HG03139 (cell line): Measurements from ENCODE around the gene EYA2.
"Not testable (repeated sequence)": the region's sequence is repeated elsewhere in the genome, so short reads cannot be mapped to it uniquely, and the experiment has no call there.

ENCODE experiments used
- ATAC-seq: cut with Tn5 transposase; IDR thresholded peaks from one replicate; pipeline ENCODE4 v1.9.1; 2021; ENCODE audit not compliant: unreplicated experiment

The EYA2 gene, protein sequence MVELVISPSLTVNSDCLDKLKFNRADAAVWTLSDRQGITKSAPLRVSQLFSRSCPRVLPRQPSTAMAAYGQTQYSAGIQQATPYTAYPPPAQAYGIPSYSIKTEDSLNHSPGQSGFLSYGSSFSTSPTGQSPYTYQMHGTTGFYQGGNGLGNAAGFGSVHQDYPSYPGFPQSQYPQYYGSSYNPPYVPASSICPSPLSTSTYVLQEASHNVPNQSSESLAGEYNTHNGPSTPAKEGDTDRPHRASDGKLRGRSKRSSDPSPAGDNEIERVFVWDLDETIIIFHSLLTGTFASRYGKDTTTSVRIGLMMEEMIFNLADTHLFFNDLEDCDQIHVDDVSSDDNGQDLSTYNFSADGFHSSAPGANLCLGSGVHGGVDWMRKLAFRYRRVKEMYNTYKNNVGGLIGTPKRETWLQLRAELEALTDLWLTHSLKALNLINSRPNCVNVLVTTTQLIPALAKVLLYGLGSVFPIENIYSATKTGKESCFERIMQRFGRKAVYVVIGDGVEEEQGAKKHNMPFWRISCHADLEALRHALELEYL

DNA sequence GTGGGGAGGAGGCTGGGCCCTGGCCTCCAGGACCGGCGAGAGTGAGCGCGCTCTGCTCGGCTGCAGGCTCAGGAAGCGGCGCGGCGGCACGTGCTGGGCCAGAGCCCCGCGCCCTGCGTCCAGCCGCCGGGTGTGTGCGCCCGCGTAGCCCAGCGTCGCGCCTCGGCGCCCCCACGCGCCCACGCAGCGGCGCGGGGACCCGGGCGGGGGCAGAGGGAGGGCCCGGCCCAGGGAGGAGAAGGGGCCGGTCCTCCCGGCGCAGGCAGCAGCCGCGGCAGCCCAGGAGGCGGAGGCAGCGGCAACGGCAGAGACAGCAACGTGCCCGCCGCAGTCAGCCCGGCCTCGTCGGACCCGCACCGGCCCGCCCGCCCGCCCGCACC, at the start of gene EYA2:
Gene EYA2 (plus strand): TSS at position 265 of the 380 bp plus-strand sequence. CDS start 95,168 bp downstream, outside the sequence.
- ATAC-seq = no peak

DNA sequence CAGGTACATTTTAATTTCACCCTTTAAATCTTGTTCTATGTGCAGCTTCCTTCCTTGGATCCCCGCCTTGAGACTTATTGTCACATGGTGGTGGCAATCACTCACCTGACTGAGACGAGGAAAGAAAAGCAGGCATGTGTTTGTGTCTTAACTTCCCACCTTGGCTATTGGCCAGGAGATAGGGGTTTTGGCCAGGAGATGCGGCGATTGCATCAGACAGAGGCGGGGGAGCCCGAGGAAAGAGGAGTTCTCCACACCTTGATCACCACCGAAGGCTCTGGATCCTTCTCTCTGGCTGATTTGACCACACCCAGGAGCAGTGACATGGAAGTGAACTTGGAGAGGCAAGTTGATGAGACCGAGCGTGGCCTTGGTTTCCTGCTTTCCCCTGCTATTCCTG, 49.7 kb upstream of the EYA2 start:
- no peak for ATAC-seq

DNA sequence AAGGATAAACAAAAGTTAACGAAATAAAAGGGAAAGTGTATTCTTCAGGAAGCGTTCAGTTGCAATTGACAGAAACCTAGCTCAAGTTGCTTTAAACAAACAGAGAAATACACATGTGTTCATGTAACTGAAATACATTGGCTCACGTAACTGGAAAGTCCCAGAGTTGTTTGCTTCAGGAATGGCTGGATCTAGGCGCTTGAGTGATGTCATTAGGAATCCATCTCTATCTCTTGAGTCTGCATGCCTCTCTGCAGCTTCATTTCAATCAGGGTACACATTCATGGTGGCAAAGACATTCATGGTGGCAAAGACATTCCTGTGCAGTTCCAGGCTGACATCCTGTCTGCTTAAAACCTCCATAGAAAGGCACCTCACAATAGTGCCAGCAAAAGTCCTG, 45.4 kb upstream of the EYA2 start:
- ATAC-seq = no peak

DNA sequence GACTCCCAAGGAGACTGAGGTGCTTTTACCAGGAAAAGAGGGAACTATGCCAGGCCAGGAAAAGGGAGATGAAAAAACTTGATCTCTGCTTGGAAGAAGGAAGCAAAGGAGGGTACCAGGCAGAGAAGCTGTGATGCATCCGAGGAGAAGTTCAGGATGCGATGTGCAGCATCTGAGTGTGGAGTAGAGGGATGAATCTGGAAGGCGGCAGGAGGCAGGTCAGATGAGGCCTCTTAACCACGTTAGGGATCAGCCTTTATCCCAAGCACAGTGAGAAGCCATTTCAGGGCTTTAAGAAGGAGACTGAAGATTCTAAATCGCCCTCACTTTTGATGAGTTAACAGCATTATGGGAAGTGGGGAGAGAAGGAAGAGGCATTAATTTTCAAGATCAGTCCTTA, 44.9 kb upstream of the EYA2 start:
- no peak for ATAC-seq

DNA sequence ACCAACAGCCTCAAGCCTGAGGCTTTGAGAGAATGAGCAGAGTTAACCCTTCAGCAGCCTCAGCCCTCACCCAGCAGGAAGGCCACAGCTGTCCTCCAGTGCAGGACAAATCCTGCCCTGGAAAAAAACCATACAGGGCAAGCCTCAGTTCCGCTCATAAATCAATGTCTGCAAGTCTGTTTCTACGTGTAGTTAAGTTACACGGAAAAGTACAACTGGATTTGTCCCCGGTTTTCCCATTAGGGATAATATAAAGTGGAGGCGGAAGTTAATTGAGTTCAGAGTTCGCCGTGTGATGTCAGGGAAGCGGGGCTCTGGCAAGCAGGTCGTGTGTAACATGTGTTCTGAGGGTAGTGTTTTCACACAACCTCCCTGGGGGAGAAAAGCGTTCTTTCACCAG, 44.2 kb upstream of the EYA2 start:
- ATAC-seq = no peak

DNA sequence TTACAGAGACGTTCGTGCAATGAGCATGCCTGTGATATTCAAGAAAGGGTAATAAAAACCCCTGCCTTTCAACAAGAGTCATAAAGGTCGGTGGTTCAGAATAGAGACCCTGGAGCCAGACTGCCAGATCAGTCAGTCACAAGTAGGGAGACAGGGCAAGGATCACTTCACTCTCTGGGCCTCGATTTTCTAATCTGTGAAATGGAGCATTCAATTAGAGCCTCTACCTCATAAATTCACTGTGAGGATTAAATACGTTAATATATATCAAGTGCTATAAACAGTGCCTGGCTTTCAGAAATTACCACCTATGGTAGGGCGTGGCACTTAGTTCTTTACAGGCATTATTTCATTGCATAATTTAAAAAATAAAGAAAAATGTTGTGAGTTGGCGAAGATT, 43.7 kb upstream of the EYA2 start:
- no peak for ATAC-seq

DNA sequence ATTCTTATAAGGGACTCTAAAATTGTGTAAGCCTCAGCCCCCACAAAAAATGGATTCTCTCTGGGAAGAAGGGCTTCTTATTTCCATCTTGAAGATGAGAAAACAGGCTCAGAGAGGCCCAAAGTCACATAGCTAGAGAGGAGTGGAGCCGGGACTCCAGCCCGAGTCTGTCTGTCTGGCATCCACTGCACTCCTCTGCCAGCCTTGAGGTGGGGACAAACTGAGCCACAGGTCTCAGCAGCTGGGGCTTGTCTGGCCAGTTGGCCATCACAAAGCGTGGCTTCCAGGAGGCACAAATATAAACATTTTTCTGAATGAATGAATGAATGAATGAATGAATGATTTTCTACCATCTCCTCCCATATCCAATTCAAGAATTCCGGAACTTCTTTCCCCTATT, 42.9 kb upstream of the EYA2 start:
- ATAC-seq = no peak

DNA sequence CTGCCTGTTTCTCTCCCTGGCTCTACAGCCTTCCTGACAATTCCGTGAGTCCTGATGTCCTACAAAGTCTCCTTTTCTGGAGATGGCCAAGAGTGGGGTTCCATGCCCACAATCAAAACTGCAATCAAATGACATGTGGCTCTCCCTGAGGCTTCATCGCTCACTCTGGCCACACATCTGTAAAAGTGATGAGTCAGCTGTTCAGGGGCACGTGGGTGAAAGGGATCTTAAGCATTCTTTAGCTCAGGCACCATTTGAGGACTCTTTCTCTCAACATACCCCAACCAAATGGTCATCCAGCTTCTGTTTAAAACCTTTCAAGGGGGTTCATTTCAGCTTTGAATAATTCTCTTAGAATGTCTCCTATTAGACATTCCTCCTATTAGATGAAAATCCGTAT, 42.3 kb upstream of the EYA2 start:
- ATAC-seq = no peak

DNA sequence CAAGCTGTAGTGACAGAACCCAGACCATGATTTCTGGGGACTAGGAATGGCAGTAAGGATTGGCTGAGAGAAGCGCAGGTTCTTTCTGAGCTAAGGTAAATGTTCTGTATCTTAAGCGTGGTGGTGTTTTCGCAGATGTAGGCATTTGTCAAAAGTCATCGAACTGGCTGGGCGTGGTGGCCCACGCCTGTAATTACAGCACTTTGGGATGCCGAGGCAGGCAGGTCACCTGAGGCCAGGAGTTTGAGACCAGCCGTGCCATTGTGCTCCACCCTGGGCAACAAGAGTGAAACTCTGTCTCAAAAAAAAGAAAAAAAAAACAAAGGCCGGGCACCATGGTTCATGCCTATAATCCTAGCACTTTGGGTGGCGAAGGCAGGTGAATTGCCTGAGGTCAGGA, 40.7 kb upstream of the EYA2 start:
- no peak for ATAC-seq

DNA sequence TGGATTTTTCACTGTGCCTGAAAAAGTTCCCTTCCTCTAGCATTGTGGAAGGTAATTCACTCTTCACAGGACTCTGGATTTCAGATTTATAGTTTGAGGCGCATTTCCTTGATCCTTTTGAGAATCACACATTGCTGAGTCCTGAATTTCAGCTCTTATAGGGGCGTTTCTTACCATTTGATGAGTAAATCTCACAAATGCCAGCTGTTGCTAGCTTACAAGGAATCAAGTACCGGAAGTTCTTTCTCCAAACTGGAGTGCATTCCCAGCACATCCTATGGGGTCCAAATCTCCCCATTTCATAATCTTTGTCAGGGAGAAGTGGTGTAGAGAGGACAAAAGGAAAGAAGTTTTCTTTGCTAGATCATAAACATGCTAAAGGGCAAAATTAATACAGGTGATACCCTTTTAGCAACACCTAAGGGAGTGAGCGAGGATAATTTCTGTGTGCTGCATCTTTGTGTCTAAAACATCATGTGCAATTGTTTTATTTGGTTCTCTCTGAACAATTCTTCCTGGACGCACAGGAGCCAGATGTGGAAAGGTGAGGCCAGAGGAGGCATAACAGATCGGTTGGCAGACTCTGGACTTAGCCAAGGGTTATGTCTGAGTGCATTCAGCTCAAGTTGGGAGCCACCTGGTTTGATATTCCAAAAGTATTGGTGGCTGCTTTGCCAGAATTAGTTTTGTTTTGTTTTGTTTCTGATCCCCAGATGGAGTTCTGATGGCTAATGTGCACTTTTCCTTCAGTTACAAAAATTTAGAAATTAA, 37.4 kb upstream of the EYA2 start:
- ATAC-seq = no peak

DNA sequence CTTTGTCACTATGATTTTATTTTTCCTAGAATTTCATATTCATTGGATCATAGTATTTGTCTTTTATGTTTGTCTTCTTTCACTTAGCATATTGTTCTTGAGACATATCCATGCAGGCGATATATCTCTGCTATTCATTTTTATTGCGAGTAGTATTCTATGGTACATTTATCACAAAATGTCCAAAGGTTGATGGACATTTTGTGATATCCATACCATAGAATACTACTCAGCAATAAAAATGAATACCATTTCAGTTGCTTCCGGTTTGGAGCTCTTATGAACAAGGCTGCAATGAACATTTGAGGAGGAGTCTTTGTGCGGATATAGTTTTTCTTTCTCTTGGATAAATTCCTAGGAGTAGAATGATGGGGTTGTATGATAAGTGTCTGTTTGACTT, 28.8 kb upstream of the EYA2 start:
- no peak for ATAC-seq

DNA sequence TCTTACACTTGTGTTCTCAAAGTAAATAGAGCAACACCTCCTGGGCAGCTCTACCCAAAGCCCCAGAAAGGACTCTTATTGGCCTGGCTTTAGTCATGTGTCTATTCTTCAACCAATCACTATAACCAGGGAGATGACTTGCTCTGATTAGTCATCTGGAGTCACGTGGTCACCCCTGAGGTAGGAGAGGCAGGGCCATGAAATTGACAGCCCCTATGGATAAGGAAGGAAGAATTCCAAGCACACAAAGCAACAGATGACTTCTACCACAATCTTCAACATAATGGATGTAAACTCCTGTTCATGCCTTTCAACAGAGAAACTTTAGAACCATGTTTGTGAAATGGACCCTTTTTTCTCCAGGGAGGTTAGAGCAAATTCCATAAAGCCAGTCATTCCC, 24.6 kb upstream of the EYA2 start:
- no peak for ATAC-seq

DNA sequence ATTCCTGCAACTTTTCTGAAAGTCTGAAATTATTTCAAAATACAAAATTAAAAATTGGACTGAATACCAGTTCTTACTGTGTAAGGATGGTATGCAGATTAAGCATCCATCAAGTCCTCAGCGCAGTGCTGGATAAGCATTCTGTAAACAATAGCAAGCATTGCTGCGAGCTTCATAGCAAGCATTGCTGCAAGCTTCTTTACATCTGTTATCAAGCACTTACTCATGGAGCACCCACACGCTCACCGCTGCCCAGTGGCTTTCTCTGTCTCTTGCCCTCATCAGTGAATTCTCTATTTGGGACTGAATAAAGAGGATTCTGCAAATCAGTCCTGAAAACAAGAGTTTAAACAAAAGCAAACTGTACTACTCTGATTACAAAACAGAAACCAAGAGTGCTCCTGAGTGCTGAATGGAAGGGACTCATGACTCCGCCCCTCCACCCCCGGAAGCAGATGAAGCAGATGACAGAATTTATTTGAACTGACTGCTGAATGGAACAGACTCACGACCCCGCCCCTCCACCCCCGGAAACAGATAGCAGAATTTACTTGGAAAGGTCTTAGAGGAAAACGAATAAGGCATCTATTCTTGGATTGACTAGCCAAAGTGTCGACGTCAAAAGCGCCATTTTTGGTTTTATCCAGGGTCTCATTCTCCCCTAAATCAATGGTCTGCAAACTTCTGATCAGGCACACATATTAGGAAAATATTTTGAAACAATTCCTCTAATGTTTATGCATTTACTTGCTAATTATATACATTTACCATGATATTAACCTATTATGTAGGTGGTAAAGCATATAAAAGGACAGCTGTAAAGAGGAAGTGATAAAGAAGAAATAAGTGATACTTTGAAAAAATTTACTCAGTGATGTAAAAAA, 22.1 kb upstream of the EYA2 start:
- ATAC-seq = no peak

DNA sequence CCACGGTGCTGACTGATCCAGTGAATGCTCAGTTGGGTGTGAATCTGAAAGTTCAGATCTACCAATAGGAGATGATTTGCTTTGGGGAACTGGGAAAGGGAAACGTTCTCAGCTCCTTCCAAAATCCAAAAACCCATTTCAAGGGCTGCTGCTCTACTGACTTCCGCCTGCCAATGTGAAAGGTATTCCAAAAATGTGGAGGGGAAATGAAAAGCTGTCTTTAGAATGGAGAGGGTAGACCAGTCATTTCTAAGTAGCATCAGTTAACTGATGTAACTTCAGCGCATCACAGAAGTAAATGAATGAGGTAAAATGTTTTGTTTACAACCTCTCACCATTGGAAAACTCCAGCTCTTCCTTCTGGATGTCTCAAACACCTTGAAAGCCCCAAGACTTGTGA, 19.6 kb upstream of the EYA2 start:
- no peak for ATAC-seq

DNA sequence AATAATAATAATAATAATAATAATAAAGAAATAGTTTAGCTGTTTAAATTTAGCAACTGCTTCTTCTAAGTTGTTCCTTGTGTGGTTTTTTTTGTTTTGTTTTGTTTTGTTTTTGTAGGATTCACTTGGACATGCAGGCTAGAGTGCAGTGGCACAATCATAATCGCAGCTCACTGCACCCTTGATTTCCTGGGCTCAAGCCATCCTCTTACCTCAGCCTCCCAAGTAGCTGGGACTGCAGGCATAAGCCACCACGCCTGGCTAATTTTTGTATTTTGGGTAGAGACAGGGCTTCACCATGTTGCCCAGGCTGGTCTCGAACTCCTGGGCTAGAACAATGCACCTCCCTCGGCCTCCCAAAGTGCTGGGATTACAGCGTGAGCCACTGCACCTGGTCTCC, 15.3 kb upstream of the EYA2 start:
- no peak for ATAC-seq

DNA sequence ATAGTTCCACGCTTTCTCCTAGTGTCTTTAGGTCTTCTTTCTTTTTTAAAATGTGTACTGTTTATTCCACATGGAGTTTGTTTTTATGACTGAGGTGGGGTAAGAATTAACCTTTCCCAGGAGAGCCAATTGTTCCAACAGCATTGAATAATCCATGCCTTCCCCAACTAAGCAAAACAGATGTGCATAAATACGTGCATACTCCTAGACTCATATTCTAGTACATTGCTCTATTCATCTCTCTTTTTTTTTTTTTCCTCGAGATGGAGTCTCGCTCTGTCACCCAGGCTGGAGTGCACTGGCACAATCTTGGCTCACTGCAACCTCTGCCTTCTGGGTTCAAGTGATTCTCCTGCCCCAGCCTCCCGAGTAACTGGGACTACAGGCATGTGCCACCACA, 14.7 kb upstream of the EYA2 start:
- ATAC-seq = not testable (repeated sequence)

DNA sequence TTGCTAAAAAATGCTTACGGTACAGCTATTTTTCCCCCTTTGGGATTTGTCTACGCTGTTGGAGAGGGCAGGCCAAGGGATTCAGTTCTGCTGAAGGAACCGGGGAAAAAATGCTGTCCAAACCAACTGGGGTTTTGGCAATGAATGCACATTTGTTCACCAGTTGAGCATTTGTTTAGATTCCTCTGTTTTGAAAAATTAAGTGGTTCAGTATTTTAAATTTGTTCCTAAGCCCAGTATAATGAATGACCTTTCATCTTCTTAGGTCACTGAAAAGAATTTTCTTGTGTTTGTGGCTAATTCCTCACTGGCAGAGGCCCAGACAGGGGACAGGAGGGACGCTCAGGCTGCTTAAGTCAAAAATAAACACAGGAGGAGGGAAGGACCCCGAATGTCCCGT, 10.8 kb upstream of the EYA2 start:
- ATAC-seq = no peak

DNA sequence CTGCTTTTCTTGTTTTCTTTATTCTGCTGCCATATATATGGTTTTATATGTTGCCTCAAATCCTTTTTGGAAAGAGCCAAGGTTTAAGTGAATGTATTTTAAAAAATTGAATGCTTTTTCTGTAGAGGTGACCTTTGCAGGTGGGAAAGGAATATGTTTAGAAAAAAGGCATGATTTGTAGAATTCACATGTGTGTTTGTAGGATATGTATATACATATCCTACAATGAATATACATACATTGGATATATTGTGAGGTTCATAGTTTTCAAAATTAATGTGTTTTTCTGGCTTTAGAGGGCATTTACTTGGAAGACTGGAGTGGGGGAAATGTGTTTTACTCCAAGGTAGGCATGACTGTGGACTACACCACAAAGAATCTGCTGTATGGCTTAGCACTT, 4.0 kb upstream of the EYA2 start:
- ATAC-seq = no peak

DNA sequence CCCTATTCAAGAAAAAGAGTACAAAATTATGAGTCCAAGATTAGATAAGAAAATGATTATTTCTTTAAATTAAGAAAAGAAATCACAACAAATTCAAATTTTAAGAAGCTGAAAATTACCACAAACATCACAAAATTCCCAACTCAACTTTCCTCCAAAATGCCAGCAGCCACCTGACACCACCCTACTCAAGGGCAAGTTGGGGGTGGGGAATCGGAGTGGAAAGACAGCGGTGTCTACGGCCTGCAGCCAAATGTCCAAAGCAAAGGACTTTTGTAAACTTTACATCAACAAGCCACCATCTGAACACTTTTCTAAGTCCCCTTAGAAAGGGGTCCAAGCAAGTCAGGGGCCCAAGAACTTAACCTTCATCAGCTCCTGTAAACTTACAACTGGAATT, 1.6 kb upstream of the EYA2 start:
- no peak for ATAC-seq

DNA sequence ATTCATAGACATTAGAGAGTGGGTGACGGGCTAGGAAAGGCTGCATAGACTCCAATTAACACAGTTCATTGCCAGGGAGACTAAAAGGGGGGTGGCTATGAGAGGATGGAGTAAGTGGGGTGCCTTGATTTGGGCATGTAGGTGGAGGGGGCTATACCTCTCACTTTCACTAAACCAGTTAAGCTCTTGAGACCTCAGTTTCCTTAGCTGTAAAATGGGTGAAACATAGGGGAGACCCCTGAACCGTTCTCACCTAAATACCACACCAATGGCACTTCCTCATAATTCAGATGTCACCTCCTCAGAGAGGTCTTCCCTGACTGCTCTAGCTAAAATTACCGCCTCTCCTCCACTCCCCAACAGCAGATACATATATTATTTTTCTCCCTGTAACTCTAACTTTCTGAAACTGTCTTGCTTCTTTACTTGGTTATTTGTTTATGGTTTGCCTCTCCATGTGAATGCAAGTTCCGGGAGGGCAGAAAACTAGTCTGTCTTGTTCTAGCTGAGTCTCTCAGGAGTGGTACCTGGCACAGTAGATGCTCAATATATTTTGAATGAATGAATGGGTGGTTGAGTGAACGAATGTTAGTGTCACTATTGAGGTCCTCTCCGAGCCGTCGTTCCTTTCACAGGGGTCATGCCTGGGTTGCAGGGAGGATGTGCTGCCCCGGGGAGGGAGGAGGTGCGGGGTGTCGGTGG, 615 bp upstream of the EYA2 start:
- ATAC-seq = no peak
